SKM-1 (cell line): ENCODE data around the gene WDR54.
"Not testable (repeated sequence)": the region's sequence is repeated elsewhere in the genome, so short reads cannot be mapped to it uniquely, and the experiment has no call there.

Source experiments
- DNase-seq: peaks from one replicate; lab custom pipeline; 2025; ENCODE audit not compliant: unreplicated experiment; lab: John Stamatoyannopoulos, UW

The WDR54 gene

DNA sequence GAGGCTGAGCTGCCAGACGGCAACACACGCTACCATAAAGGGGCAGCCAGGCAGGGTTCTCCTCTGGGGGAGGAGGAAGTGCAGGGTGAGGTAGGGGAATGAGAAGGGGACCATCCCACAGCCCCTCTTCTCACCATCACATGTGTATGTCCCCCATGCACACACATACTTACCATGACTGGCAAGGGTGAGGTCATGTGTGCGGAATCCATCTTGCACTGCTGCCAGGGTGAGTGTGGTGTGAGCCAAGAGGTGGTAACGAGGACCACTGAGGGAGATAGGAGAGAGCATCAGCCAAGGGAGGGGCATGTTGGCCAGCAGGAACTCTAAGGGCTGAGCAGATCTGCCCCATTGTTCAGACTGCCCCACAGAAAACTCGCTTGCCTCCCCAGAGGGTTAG, 7.1 kb downstream of the WDR54 start:
- DNase-seq, result no peak

DNA sequence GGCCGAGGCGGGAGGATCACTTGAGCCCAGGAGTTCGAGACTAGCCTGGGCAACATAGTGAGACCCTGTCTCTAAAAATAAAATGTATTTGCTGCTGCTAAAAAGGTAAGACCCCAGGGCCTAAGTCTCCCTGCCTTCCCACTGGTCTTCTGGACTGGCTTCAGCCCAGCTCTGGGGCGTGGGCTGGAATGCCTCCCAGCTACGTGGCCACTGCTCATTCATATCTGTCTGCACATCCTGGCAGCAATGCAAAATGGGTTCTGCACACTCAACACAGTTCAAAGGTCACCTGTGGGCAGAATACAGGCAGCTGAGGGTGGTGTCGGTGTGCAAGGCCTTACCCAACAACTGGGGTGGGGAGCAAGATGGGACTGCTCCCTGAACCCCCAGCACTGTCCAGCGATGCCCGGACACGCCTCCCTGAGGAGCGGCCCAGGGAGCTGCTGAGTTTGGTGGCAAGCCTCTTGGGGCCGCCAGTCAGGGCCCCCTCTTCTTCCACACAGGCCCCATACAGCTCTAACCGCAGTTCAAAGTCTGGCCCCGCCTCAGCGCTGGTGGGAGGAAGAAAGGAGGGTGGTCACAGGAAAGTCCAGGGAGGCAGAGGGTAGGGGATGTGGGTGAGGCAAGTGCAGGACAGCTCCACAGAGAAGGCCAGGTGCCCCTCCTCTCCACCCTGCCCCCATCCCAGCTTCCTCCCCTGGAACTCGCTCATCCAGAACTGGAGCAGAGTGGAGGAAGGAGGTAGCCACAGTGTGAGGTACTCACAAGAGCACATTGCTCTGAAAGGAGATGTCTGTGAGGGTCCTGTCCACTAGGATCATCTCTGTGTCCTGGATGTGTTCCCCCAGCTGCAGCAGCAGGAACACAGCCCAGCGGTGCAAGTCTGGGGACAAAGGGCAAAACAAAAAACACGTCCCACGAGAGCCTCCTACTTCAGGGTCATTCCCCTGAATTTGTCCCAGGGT, 8.2 kb downstream of the WDR54 start:
- DNase-seq, result no peak

DNA sequence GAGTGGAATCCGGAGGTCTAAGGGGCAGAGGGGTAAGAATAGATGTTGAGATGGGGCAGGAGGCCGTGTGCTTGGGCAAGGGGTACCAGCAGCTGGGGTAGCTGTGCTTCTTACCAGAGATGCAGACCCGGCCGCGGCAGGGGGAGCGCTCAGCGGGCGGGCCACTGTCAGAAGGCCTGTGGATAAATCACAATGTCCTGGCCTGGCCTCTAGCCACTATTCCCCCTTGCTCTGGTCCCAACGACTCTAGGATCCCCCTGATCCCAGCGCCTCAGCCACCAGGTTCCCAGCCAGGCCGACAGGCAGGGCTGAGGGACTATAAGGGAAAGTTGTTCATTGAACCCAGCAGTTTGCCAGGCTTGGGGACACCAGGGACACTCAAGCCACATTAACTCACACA, 9.0 kb downstream of the WDR54 start:
- no peak for DNase-seq

DNA sequence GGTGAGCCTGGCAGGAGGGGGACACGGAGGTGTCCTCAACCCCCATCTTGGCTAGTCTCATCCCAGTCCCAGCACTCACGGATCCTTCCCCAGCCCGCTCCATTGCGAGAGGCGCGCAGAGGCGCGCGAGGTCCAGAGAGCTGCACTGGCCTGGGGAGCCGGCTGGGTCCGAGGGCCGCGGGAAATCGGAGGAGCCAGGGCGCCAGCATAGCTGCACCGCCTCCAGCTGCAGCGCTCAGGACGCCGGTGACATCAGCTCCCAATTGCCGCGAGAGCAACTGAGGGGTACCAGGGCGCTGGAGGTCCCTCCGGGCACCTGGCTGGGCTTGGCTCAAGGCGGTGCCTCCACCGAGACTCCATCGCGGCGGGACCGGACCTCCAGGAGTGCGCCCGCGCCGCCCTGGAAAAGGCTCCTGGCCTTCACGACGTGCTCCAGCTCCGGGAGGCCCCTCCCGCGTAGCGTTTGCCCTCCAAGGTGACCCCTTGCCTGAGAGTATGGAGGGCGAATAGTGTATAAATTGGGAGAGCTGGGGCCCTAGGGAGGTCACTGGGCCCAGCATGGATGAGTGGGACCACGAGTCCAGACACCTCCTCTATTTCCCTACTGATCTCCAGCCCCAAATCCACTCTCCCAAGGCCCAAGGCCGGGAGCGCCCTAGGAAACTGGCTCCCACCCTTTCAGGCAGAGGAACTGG, 14.7 kb downstream of the WDR54 start:
- no peak for DNase-seq

DNA sequence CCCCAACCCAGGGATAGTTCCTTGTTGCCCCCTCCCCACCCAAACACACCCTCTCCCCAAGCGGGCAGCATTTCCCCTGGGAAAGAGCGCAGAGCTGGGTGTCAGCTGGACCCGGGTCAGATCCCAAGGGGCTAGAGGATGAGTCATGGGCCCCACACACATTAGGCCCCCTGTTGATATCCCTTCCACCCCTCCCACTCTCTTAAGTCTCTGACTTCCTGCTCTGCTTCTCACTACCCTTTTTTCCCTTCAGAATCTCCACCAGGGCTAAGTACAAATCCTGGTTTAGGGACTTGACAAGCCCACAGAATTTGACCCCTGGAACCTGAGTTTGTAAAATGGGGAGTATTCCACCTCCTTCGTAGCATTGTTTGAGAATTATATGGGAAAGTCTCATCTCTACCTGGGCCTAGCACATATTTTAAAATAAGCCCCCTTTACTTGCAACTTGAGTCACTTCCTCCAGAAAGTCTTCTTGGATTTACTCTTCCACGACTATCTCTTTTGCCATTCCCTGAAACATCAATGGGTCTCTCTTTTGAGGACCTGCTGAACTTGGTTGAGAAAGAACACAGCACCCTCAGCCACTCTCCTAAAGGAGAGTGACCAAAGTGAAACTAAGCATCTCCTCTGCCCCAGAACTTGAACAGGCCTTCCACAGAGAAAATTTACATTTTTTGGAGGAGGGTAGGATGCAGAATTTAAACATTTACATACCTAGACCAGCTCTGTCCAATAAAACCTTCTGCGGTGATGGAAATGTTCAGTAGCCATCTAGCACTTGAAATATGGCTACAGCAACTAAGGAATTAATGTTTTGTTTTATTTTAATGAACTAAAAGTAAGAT, 15.5 kb downstream of the WDR54 start:
- DNase-seq, result no peak

DNA sequence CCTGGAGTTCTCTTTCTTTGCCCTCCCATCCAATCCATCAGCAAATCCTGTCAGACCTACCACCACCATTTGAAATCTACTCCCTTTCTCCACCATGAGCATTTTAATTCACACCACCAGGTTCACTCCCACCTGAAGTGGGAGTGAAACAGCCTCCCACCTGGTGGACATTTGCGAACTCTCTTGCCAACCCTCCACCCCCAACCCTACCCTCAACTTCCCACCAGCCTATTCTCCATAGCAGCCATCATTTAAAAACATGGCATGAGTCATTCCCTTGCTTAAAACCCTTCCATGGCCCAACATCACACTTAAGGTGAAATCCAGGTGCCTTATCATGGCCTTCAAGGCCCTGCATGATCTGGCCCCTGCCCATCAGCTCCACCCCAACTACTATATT, 16.7 kb downstream of the WDR54 start:
- no peak for DNase-seq

DNA sequence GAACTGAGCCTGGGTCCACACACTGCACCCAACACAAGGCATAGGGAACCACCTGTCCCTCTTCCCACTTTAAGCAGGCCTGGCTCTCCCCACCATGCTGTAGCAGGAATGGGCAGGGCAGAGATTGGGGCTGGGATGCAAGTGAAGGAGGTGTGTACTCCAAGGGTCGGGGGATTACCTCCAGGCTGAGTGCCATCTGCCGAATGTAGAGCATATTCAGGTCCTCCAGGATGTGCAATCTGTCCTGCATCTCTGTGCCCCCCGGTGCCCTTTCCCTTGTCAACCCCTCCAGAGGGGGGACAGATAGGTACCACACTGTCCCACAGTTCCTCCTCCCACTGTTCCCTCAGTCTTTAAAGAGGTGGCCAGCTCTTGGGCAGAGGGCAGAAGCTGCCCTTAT, 17.8 kb downstream of the WDR54 start:
- DNase-seq, result no peak

DNA sequence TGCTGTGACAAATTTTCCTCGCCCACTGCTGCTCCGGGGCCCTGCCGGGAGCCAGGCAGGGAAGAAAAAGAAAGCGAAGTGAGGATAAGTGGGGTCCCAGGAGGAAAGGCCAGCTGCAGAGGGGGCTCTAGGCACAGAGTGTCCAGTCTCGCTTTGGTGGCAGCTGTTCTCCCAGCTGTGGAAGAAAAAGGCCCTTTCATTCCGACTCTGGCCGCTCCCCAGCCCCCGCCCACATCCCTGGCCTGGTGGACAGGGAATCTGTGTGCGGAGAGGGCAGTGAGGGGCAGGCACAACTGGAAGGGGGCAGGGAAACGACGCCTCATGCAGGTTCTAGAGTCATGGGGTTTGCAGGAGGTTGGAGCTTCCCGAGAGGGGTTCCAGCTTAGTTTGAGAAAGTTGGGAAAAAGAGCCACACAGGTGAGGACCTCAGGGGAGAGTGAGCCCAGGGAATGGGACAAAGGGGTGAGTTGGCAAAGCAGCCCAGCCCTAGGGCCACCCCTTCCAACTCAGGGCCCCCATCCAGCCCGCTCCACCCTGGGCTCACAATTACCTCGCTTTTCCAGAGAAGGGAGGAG, 18.4 kb downstream of the WDR54 start:
- no peak for DNase-seq

DNA sequence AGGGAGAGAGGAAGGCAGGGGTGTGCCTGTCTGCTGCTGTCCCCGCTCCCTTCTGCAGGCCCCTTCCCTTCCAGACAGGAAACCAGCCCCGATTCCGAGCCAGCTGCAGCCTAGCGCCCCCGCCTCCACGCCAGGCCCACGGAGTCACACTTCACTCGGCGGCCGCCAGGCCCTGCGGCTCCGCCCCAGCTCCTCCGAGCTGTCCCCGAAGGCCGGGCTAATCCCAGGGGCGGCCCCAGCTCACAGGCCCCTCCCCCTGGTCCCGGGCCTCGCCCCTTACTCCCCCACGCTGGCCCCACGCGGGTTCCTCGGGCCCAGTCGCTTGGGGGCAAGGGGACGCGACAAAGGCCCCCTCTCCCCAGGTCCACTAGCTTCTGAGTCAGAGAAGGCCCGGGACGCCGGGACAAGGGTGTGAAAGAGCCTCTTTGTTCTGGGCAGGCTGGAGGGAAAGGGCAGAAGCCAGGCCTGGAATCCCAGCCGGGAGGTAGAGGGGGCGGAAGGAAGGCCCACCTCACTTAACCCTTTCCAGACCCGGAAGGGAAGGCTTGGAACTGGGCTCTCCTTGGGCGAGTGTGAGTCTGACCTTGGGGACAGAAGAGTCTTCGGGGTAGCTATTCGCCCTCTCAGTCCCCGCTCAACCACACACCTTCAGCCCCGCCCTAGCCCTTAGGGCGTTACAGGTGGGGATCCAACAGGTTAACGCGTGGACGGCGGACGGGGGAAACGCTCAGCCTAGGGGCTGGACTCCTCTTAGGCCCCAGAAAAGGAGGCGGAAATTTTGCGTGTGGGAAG, 19.0 kb downstream of the WDR54 start:
- DNase-seq, result peak; percentile 33

DNA sequence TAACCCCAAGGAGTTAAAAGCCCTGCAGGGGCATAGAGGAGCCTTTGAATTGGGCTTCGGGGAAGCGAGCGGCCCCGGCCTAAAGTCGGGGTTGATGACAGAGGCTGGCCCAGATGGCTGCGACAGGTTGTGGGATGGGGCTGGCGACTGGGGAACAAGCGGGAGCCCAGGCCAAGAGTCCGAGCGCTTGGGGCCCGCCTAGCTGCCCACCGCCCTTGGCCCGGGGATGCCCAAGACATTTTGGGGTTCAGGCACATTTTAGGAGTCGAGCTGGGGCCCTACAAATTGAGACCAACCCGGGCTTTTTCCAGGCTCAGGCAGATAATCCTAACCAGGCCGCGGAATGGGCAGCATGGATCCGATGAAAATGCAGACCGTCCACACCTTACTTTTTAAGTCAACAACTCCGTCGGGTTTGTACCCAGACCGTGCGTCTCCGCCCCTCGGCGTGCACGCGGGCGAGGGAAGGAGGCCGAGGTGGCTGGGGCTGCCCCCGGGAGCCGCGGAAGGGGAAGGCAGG, 19.7 kb downstream of the WDR54 start:
- DNase-seq, result no peak

DNA sequence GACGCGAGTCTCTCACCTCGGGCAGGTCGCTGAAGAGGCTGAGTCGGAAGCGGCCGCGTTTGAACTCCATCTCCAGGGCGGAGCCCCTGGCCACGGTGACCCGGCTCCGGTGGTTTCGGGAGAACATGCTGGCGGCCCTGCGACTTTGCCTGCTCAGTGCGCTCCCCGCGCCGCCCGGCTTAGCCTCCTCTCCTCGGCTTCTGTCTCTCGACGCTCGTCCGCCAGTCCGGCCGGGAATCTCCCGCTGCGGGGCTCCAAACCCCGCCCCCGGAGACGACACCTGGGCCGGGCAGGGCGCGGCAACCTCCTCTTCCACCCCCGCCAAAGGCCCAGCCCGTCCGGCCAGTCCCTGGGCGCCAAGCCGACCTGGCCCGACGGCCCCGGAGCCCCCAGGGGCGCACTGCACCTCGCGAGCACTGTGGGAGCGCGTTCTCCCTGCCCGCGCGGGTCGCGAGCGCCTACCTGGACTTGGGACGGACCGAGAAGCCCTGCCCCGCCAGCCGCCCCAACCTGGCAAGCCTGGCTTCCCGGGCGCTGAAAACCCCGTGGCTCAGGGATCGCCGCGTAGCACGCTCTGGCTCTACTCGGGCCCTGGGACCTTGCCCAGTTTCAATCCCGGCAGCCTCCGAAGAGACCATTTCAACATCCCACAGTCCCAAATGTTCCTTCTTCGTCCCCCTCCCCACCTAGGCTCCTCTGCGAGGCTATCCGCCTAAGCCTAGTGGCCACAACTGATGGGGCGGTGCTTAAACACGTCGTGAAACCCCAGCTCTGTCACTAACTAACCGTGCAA, 20.4 kb downstream of the WDR54 start, which contains the start of gene RTKN:
TSS of gene RTKN (minus strand) at position 248 of the 793 bp plus-strand sequence. CDS start at position 127, 121 bp downstream.
- DNase-seq, result no peak

DNA sequence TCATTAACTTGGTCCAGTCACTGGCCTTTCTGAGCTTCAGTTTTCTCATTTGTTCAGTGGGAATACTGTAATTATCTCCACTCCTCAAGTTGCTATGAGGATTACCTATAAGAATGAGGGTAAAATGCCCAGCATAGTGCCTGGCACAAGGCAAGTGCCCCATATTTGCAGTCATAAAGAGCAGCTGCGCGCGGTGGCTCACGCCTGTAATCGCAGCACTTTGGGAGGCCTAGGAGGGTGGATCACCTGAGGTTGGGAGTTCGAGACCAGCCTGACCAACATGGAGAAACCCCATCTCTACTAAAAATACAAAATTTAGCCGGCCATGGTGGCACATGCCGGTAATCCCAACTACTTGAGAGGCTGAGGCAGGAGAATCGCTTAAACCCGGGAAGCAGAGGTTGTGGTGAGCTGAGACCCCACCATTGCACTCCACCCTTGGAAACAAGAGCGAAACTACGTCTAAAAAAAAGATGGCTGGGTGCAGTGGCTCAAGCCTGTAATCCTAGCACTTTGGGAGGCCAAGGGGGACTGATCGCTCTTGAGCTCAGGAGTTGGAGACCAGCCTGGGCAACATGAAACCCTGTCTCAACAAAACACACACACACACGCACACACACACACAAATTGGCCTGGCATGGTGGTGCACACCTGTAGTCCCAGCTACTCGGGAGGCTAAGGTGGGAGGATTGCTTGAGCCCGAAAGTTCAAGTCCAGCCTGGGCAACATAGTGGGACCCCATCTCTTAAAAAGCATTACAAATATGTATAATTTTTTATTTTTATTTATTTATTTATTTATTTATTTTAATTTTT, 21.2 kb downstream of the WDR54 start:
- DNase-seq, result not testable (repeated sequence)

DNA sequence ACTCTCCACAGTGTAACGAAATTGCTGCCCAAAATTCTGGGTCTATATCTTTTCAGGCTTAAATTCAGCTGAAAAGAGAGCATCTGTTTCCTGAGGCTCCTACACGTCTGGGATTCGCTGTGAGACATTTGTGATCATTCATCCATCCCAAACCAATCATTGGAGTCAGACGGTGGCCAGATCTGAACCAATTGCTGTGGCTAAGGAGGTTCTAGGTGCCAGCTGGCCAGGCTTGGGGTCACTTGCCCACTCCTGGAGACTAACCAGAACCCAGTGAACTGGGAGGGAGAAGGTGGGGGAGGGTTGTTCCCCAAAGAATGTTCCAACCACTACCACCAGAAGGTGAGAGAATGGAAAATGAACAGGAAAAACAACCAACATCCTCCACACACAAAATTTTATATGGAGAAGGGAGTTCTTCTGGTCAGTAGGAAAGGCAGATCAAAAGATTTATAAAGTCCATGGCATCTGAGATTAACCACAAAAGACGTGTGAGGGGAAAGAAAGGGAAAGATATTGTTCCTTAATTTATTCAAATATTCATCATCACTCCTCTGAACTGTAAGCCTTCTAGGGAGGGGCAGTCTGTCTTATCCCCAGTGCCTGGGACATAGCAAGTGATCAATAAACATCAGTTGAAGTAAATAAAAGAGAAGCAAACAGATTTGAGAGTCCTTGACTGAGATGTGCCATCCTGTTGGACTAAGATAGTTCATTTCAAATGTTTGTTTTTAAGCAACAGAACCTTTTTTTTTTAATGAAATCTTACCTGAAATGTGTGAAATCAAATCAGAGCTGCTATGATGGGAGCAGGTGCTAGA, 23.2 kb downstream of the WDR54 start:
- no peak for DNase-seq

DNA sequence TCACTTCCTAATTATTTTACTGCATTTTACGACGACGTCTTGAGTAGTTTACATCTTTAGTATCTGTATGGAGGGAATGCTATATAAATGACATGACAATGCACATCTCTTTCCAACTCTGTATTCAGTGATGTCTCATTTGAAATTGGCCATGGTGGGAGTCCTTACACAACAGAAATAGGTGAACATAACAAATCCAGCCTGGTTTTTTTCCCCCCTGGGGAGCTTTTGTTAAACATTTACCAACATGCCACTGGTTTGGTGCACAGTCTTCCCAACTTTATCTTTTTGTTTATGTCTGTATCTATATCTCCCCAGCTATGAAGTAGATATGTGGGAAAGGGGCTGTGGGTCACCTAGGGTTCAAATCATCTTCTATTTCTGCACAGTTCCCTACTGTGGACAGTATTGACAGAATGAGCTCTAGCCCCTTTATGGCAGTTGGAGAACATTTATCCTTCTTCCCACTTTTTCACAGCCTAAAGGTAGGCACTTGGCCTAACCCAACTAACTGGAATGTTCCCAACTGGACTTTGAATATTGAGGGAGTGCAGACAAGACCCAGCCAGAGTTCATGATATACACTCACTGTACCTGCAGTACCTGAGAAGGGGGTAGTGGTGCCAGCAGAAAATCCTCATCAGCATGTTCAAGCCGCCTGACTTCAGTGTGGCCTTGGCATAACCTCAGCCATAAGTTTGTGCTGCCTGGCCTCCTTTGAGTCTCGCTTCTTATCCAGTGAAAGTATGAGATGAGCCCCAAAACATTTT, 25.9 kb downstream of the WDR54 start:
- no peak for DNase-seq

DNA sequence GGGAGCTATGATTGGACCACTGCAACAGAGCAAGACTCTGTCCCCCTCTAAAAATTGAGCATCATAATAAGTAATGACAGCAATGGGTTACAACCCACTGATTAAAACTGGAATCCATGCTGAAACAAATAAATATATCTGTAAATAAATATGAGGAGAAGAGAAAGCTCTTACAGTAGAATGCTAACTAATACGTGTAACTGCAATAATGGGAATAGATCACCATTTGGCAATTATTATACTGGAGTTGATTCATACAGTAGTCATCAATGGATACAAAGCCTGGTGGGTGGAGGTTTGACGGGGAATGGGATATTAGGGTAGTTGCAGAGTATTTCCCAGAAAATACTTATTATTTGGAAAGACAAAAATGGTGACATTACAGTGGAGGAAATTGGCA, 27.2 kb downstream of the WDR54 start:
- DNase-seq, result no peak

DNA sequence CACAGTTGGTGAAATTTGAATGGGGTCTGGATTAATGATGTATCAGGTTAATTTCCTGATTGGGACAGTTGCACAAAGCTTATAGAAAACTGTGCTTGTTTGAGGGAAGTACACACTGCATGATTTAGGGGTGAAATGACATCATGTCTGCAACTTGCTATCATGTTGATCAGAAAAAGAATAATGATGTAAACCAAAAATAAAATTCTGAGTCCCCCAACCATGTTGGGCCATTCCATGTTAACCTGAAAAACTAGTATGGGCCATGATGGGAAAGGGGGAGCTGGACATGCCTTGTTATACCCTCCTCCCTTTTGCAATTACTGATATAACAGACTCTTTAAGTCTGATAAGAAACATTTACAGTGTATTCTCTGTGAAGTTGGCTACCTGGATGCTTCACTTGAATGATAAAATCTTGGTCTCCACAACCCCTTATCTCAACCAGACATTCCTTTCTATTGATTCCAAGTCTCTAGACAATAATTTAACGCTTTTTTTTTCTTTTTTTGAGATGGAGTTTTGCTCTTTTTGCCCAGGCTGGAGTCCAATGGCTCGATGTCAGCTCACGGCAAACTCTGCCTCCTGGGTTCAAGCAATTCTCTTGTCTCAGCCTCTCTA, 29.1 kb downstream of the WDR54 start:
- no peak for DNase-seq
